Endodermal cell (in vitro differentiated cells): ENCODE data around the gene NLN. TPM values are rescaled to one million over a fixed set of nuclear protein-coding genes. Genes with fewer than 3 reads are reported as not detected.
A peak's percentile ranks its signal among the peaks of the same experiment; 100 is the strongest.
"Not testable (repeated sequence)": the region's sequence is repeated elsewhere in the genome, so short reads cannot be mapped to it uniquely, and the experiment has no call there.

Source experiments
- DNase-seq: peaks from one replicate; pipeline ENCODE4 v3.0.0-alpha.2; 2017
- H3K27ac ChIP-seq: 2 replicates; pipeline ENCODE4 v1.5.1; 2013; ENCODE audit warnings: mild to moderate bottlenecking, low read depth, low read length, moderate library complexity
- H3K27me3 ChIP-seq: 2 replicates; pipeline ENCODE4 v1.6.1; 2013; ENCODE audit warnings: mild to moderate bottlenecking, low read length, moderate library complexity; ENCODE audit not compliant: insufficient read depth, control insufficient read depth, poor library complexity, severe bottlenecking
- H3K36me3 ChIP-seq: 2 replicates; pipeline ENCODE4 v1.7.0; 2013; ENCODE audit warnings: mild to moderate bottlenecking, low read length, moderate library complexity; ENCODE audit not compliant: control insufficient read depth, insufficient read depth
- H3K4me1 ChIP-seq: one replicate; pipeline ENCODE4 v1.7.0; 2013; ENCODE audit warnings: low read length; ENCODE audit not compliant: control insufficient read depth, insufficient read depth
- H3K4me3 ChIP-seq: 2 replicates; pipeline ENCODE4 v1.5.1; 2013; ENCODE audit warnings: mild to moderate bottlenecking, low read length, moderate library complexity
- H3K9ac ChIP-seq: 2 replicates; pipeline ENCODE4 v1.6.1; 2013; ENCODE audit warnings: mild to moderate bottlenecking, low read length, moderate library complexity; ENCODE audit not compliant: poor library complexity, severe bottlenecking; ENCODE audit errors: extremely low read depth
- H3K9me3 ChIP-seq: 2 replicates; pipeline ENCODE4 v1.6.1; 2013; ENCODE audit warnings: mild to moderate bottlenecking, low read length, moderate library complexity; ENCODE audit not compliant: control insufficient read depth
- H3K27ac Mint-ChIP-seq: 2 replicates; pipeline ENCODE4 v1.8.0; 2020; ENCODE audit warnings: mixed read lengths
- H3K27me3 Mint-ChIP-seq: 2 replicates; pipeline ENCODE4 v1.8.0; 2021; ENCODE audit warnings: mild to moderate bottlenecking, mixed read lengths; ENCODE audit not compliant: insufficient read depth
- H3K36me3 Mint-ChIP-seq: 2 replicates; pipeline ENCODE4 v1.8.0; 2020; ENCODE audit warnings: low read depth, mixed read lengths
- H3K4me1 Mint-ChIP-seq: 2 replicates; pipeline ENCODE4 v1.8.0; 2020; ENCODE audit warnings: mixed read lengths
- H3K4me3 Mint-ChIP-seq: 2 replicates; pipeline ENCODE4 v1.8.0; 2020; ENCODE audit warnings: mild to moderate bottlenecking, moderate library complexity, mixed read lengths
- H3K9me3 Mint-ChIP-seq: 2 replicates; pipeline ENCODE4 v1.8.0; 2020; ENCODE audit warnings: mild to moderate bottlenecking, mixed read lengths
- CTCF ChIP-seq: fragments of 200-600 bp; sonication (generic); conservative IDR thresholded peaks from 2 replicates; pipeline ENCODE4 v1.5.0; 2021; ENCODE audit warnings: antibody characterized with exemption, mild to moderate bottlenecking
- WGBS, 2 experiments: methylation state at CpG; one replicate each; pipeline versions ENCODE4 v1.1.5 to v1.1.7; 2013; ENCODE audit warnings: missing lambda C conversion rate in 2 of 2, mixed read lengths in 1 of 2; ENCODE audit not compliant: insufficient coverage in 1 of 2, insufficient read length in 1 of 2; 5-methylcytosine and 5-hydroxymethylcytosine counted together
- total RNA-seq, 2 donors: library from RNA; stranded (reverse); fragmentation: NEBNext Ultra II Directional in 1 of 2; extraction: Animal tissue kit (Norgen Biotek cat#: 25700) in 1 of 2; gene quantifications; 2 replicates in 1 of 2; 3 replicates in 1 of 2; pipeline ENCODE4 v1.2.1, GENCODE V29; 2021

NLN gene
- total RNA-seq, 2 donors from 2014 or later: 110 to 136 TPM

- H3K4me1 ChIP-seq: no peaks in the 10 kb centered on the region
- peak overlapping the region; percentile 29 for H3K27ac Mint-ChIP-seq
- H3K9me3 ChIP-seq: no peaks in the 10 kb centered on the region
- H3K4me3 ChIP-seq: no peak overlapping the region
- H3K27ac ChIP-seq: no peak overlapping the region
- peaks cover 11% of the 10 kb centered on the region for H3K36me3 Mint-ChIP-seq
- WGBS, 2 experiments: 91 to 100% methylated on average over 1 to 2 of the region's 2 CpGs
- H3K36me3 ChIP-seq: no peaks in the 10 kb centered on the region
- no peak for TF ChIP-seq CTCF
- no peaks in the 10 kb centered on the region for H3K9me3 Mint-ChIP-seq
- H3K27me3 ChIP-seq: no peaks in the 10 kb centered on the region
- H3K4me1 Mint-ChIP-seq: peaks cover 13% of the 10 kb centered on the region
- H3K4me3 Mint-ChIP-seq: no peak overlapping the region
- DNase-seq: no peak
- H3K27me3 Mint-ChIP-seq: no peaks in the 10 kb centered on the region
- no peak overlapping the region for H3K9ac ChIP-seq
These were observed 8.9 kb downstream of the NLN start for GRCh38 chr5:65730910-65731309.

- H3K9ac ChIP-seq, H3K9me3 ChIP-seq, H3K4me3 ChIP-seq, H3K27me3 ChIP-seq, H3K27ac ChIP-seq, H3K9me3 Mint-ChIP-seq, DNase-seq, H3K27ac Mint-ChIP-seq, H3K27me3 Mint-ChIP-seq, H3K36me3 ChIP-seq, H3K4me1 ChIP-seq, H3K4me3 Mint-ChIP-seq: not testable (repeated sequence)
- H3K36me3 Mint-ChIP-seq: peaks cover 11% of the 10 kb centered on the region
- peaks cover 13% of the 10 kb centered on the region for H3K4me1 Mint-ChIP-seq
- 96 to 100% methylated on average over 3 of the region's 3 CpGs for WGBS, 2 experiments
These were observed 10.0 kb downstream of the NLN start for GRCh38 chr5:65732046-65732445.

- WGBS, 2 experiments: 82 to 100% methylated on average over 2 to 7 of the region's 7 CpGs
- H3K9ac ChIP-seq, H3K9me3 Mint-ChIP-seq, H3K27ac Mint-ChIP-seq, H3K36me3 ChIP-seq, H3K9me3 ChIP-seq, DNase-seq, H3K4me1 ChIP-seq, H3K27me3 Mint-ChIP-seq, H3K4me3 ChIP-seq, H3K4me3 Mint-ChIP-seq, H3K27me3 ChIP-seq, H3K27ac ChIP-seq: not testable (repeated sequence)
- peaks cover 13% of the 10 kb centered on the region for H3K4me1 Mint-ChIP-seq
- peaks cover 11% of the 10 kb centered on the region for H3K36me3 Mint-ChIP-seq
These were observed 12.3 kb downstream of the NLN start for GRCh38 chr5:65734196-65734775.

- DNase-seq: no peak
- Mint-ChIP-seq H3K9me3 (no peaks in the 10 kb centered on the region), H3K27ac (no peak overlapping the region), H3K4me1 (peaks cover 12% of the 10 kb centered on the region), H3K36me3 (peaks cover 11% of the 10 kb centered on the region), H3K27me3 (no peaks in the 10 kb centered on the region), H3K4me3 (no peak overlapping the region)
- H3K9me3 ChIP-seq: no peaks in the 10 kb centered on the region
- H3K27me3 ChIP-seq: no peaks in the 10 kb centered on the region
- H3K4me3 ChIP-seq: no peak overlapping the region
- no peak overlapping the region for H3K9ac ChIP-seq
- 100% methylated on average over 1 of the region's 1 CpG for WGBS, 2 experiments
- H3K4me1 ChIP-seq: no peaks in the 10 kb centered on the region
- no peaks in the 10 kb centered on the region for H3K36me3 ChIP-seq
- no peak for TF ChIP-seq CTCF
- H3K27ac ChIP-seq: no peak overlapping the region
These were observed 12.9 kb downstream of the NLN start for GRCh38 chr5:65734921-65735320.
